ENCODE results near the gene FOXL1. TPM values are rescaled to one million over a fixed set of nuclear protein-coding genes. Genes with fewer than 3 reads are reported as not detected.

FOXL1 gene
- total RNA-seq, 1 experiment from 2014 or later, result 9.3 TPM

DNA sequence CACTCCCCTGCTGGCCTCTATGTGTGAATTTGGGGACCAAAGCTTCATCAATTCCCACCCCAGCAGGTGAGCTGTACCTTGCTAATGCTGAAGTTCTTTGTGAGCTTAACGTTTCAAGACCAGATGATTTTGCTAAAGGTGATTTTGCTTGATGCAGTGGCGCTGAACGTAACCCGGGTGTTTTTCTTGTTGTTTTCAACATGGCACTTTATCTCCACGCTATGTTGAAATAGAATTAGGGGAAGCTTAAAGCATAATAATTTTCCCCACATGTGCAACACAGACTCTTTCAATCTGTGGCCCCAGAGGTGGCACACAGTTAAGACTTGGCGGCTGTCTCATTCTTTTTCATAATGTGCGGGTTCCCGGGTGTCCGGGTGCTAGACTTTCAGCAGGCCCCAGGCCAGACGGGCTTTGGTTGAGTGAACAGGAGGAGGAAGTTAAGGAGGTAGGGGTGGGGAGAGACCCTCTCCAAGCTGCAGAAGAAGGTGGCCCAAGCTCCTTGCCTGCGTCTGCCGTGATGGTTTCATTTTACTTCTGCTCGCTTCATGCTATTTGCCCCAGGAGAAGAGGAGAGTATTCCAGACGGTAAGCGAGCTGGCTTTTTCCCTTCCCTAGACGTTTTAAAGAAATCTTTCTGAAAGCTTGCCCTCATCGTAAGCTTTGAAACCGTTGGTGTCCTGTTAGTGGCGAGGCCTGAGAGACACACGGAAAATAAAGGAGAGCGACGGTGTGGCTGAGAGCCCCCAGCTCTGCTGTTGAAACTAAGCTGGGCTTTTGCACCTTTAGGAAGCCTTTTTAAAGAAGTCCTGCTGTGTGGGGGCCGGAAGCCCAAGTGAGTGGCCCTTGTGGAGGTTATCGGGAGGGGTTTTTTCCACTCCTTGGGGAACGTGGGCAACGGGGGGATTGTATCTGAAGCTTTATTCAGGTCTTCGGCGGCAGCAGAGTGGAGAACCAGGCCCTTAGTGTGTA, 7.5 kb upstream of the FOXL1 start:
- CTCF ChIA-PET, result interaction anchor here (0.6 to 1.2 kb wide), 2 partner anchors 303 to 630 kb away, joined by 3 read pairs; no protein-coding TSS in a partner anchor
- POLR2A ChIA-PET, result interaction anchor here (0.6 kb wide), 1 partner anchor 1438 kb away, joined by 8 read pairs; no protein-coding TSS in a partner anchor
- Histone ChIP-seq H3K9me3 (ENCODE audit: control insufficient read depth, insufficient read depth, low read depth, low read length) (no peaks in the 10 kb centered on the region), H3K27ac (ENCODE audit: low read length) (peak overlapping the region; percentile 97), H3K27me3 (ENCODE audit: control insufficient read depth, insufficient read depth, low read length) (no peaks in the 10 kb centered on the region), H3K4me3 (ENCODE audit: low read depth in 2 of 2, low read length in 2 of 2) (peak overlapping the region; percentile 63 to 86), H3K36me3 (ENCODE audit: control insufficient read depth, insufficient read depth, low read length) (no peaks in the 10 kb centered on the region; the same call in 1 of the 2 replicates), H3K4me1 (ENCODE audit: control insufficient read depth, insufficient read depth, low read length) (peaks cover 41% of the 10 kb centered on the region)
- ATAC-seq, result no peak
- intact Hi-C loops (cut with micrococcal nuclease; ENCODE audit: unreplicated experiment), result loop anchor here (5.0 kb wide), 1 partner anchor 261 kb away; no protein-coding TSS in a partner anchor
- in situ Hi-C loops (cut with HindIII; ENCODE audit: low pct_unique_long_range_greater_than_20kb, low sequenced_read_pairs), result no loop called here
- TF ChIP-seq CTCF (IDR thresholded peaks at IDR 0.05) (no peak), TCF7L2 (IDR thresholded peaks at IDR 0.05; ENCODE audit: low read depth, low read length) (no peak), POLR2AphosphoS5 (IDR thresholded peaks at IDR 0.05; ENCODE audit: low read depth, low read length) (no peak), SIN3A (IDR thresholded peaks at IDR 0.05; ENCODE audit: borderline replicate concordance, insufficient read depth, low read depth, low read length) (no peak), REST (IDR thresholded peaks at IDR 0.05; ENCODE audit: insufficient read depth in 1 of 2, low read depth in 2 of 2, low read length in 1 of 2) (no peak)
- BruUV-seq (replicated peaks), result no TSS peak
- DNase-seq (ENCODE audit: low read depth, low spot score), result no peak

GRCh38 chr16:86571530-86571915, 6.8 kb upstream of the FOXL1 start:
- in situ Hi-C loops (cut with HindIII; ENCODE audit: low pct_unique_long_range_greater_than_20kb, low sequenced_read_pairs), result no loop called here
- Histone ChIP-seq H3K4me1 (ENCODE audit: control insufficient read depth, insufficient read depth, low read length) (peaks cover 41% of the 10 kb centered on the region), H3K36me3 (ENCODE audit: control insufficient read depth, insufficient read depth, low read length) (no peaks in the 10 kb centered on the region; the same call in 1 of the 2 replicates), H3K27me3 (ENCODE audit: control insufficient read depth, insufficient read depth, low read length) (no peaks in the 10 kb centered on the region), H3K9me3 (ENCODE audit: control insufficient read depth, insufficient read depth, low read depth, low read length) (no peaks in the 10 kb centered on the region), H3K4me3 (ENCODE audit: low read depth in 2 of 2, low read length in 2 of 2) (peak overlapping the region; percentile 63 to 86), H3K27ac (ENCODE audit: low read length) (peak overlapping the region; percentile 97)
- BruUV-seq (replicated peaks), result no TSS peak
- ChIA-PET CTCF (interaction anchor here (1.2 kb wide), 1 partner anchor 302 kb away, joined by 3 read pairs; no protein-coding TSS in a partner anchor), POLR2A (no interaction called here)
- intact Hi-C loops (cut with micrococcal nuclease; ENCODE audit: unreplicated experiment), result loop anchor here (5.0 kb wide), 1 partner anchor 261 kb away; no protein-coding TSS in a partner anchor
- DNase-seq (ENCODE audit: low read depth, low spot score) (no peak), ATAC-seq (no peak)
- TF ChIP-seq CTCF (IDR thresholded peaks at IDR 0.05) (no peak), REST (IDR thresholded peaks at IDR 0.05; ENCODE audit: insufficient read depth in 1 of 2, low read depth in 2 of 2, low read length in 1 of 2) (no peak), TCF7L2 (IDR thresholded peaks at IDR 0.05; ENCODE audit: low read depth, low read length) (no peak), POLR2AphosphoS5 (IDR thresholded peaks at IDR 0.05; ENCODE audit: low read depth, low read length) (no peak), SIN3A (IDR thresholded peaks at IDR 0.05; ENCODE audit: borderline replicate concordance, insufficient read depth, low read depth, low read length) (no peak)
